HepG2 (cell line): ENCODE data around the gene SURF2. TPM values are rescaled to one million over a fixed set of nuclear protein-coding genes. Genes with fewer than 3 reads are reported as not detected.

ENCODE experiments used
- ATAC-seq: fragments of 200-7000 bp; cut with Tn5 transposase; 3 replicates; pipeline ENCODE4 v1.9.1; 2020; ENCODE audit warnings: mild to moderate bottlenecking, moderate library complexity
- BruUV-seq: library from RNA; stranded (reverse); fragments of 400-500 nt; replicated peaks from 2 replicates; lab custom pipeline; 2021; lab: Mats Ljungman, UMichigan
- CTCF ChIA-PET: fragments of 300-600 bp; formaldehyde crosslinking; extraction: SDS; loops from one replicate; lab custom pipeline; 2021; ENCODE audit warnings: low total read pairs, inconsistent platforms, low intra/inter-chr PET ratio; lab: Yijun Ruan, JAX
- POLR2A ChIA-PET: fragments of 350-600 bp; sonication (Branson Sonifier 250); formaldehyde crosslinking; loops from one replicate; lab custom pipeline; 2020; ENCODE audit warnings: antibody characterized with exemption, inconsistent platforms; lab: Yijun Ruan, JAX
- DNase-seq: peaks from one replicate; pipeline ENCODE4 v3.0.0-alpha.2; 2015; ENCODE audit warnings: low spot score
- FAIRE-seq: peaks from 3 replicates; lab custom pipeline; 2011; peaks lifted over from hg19 to GRCh38; lab: Jason Lieb, UNC
- H2AFZ ChIP-seq: one replicate; pipeline ENCODE4 v1.6.1; 2011; ENCODE audit warnings: low read length, inconsistent platforms
- H3K27ac ChIP-seq: fragments of 300-600 bp; 3 replicates; pipeline ENCODE4 v1.8.0; 2011; ENCODE audit warnings: mixed run types, mild to moderate bottlenecking, mixed read lengths, low read length, inconsistent platforms; ENCODE audit not compliant: insufficient read depth; ENCODE audit errors: extremely low read length
- H3K27me3 ChIP-seq, 2 experiments: fragments of 200-600 bp in 1 of 2; 2 replicates in 1 of 2; 3 replicates in 1 of 2; pipeline versions ENCODE4 v1.6.0 to v1.8.0; 2011; ENCODE audit warnings: low read length in 2 of 2, mild to moderate bottlenecking in 2 of 2, moderate library complexity in 2 of 2, inconsistent platforms in 1 of 2; ENCODE audit not compliant: insufficient read depth in 2 of 2, control insufficient read depth in 1 of 2
- H3K36me3 ChIP-seq, 2 experiments: fragments of 200-600 bp in 1 of 2; replicated peaks in 1 of 2; 2 replicates in 1 of 2; 3 replicates in 1 of 2; pipeline versions ENCODE4 v1.5.1 to v1.8.0; 2011; ENCODE audit warnings: low read length in 2 of 2, inconsistent platforms in 1 of 2; ENCODE audit not compliant: insufficient read depth in 2 of 2, control insufficient read depth in 1 of 2
- H3K4me1 ChIP-seq: 2 replicates; pipeline ENCODE4 v1.5.1; 2012; ENCODE audit warnings: low read length, inconsistent platforms; ENCODE audit not compliant: insufficient read depth
- H3K4me2 ChIP-seq: 2 replicates; pipeline ENCODE4 v1.6.0; 2011; ENCODE audit warnings: low read depth, low read length, inconsistent platforms
- H3K4me3 ChIP-seq, 3 experiments: fragments of 200-600 bp in 1 of 3; sonication (generic), shearing (Covaris generic) in 1 of 3; replicated peaks in 1 of 3; 2 replicates each; pipeline ENCODE4 v1.5.1; 2011 to 2016; ENCODE audit warnings: low read length in 3 of 3, inconsistent platforms in 2 of 3, low read depth in 2 of 3, mild to moderate bottlenecking in 2 of 3, control low read depth in 1 of 3, mixed read lengths in 1 of 3; ENCODE audit not compliant: insufficient read depth in 1 of 3
- H3K79me2 ChIP-seq: one replicate; pipeline ENCODE4 v1.6.1; 2011; ENCODE audit warnings: low read length, inconsistent platforms; ENCODE audit not compliant: insufficient read depth
- H3K9ac ChIP-seq: 2 replicates; pipeline ENCODE4 v1.6.0; 2011; ENCODE audit warnings: mild to moderate bottlenecking, low read depth, low read length, inconsistent platforms; ENCODE audit not compliant: insufficient read depth
- H3K9me3 ChIP-seq: 2 replicates; pipeline ENCODE4 v1.5.1; 2012; ENCODE audit warnings: mild to moderate bottlenecking, low read length
- H4K20me1 ChIP-seq: 2 replicates; pipeline ENCODE4 v1.6.0; 2011; ENCODE audit warnings: inconsistent platforms, mild to moderate bottlenecking, low read length, moderate library complexity; ENCODE audit not compliant: insufficient read depth
- AHDC1 ChIP-seq: sonication (generic); formaldehyde crosslinking; IDR thresholded peaks from 2 replicates; pipeline ENCODE4 v1.5.1; 2020; ENCODE audit warnings: mild to moderate bottlenecking, missing genetic modification reagents, borderline replicate concordance
- ERF ChIP-seq: IDR thresholded peaks from 2 replicates; pipeline ENCODE4 v1.6.1; 2018; ENCODE audit warnings: missing biosample characterization, missing genetic modification reagents
- HNRNPH1 ChIP-seq: fragments of 200-400 bp; formaldehyde crosslinking; optimal IDR thresholded peaks from 2 replicates; pipeline ENCODE3; 2017; ENCODE audit warnings: mild to moderate bottlenecking, low read depth, low read length
- KMT2A ChIP-seq: sonication (generic); formaldehyde crosslinking; IDR thresholded peaks from 2 replicates; pipeline ENCODE4 v1.4.0; 2020; ENCODE audit warnings: missing genetic modification reagents
- SMAD9 ChIP-seq: sonication (generic); formaldehyde crosslinking; IDR thresholded peaks from 2 replicates; pipeline ENCODE4 v1.5.1; 2020; ENCODE audit warnings: mild to moderate bottlenecking, missing genetic modification reagents
- TP53 ChIP-seq: sonication (generic); formaldehyde crosslinking; conservative IDR thresholded peaks from 2 replicates; pipeline ENCODE4 v1.4.0; 2020; ENCODE audit warnings: missing genetic modification reagents
- ZBTB42 ChIP-seq: sonication (generic); formaldehyde crosslinking; IDR thresholded peaks from 2 replicates; pipeline ENCODE4 v1.5.0; 2020; ENCODE audit warnings: mild to moderate bottlenecking, missing genetic modification reagents
- ZNF101 ChIP-seq: sonication (generic); formaldehyde crosslinking; IDR thresholded peaks from 2 replicates; pipeline ENCODE4 v1.4.0; 2020; ENCODE audit warnings: mild to moderate bottlenecking, low read depth, missing genetic modification reagents, borderline replicate concordance
- ZNF24 ChIP-seq: fragments of 450-650 bp; IDR thresholded peaks from 2 replicates; pipeline ENCODE4 v1.6.1; 2017; ENCODE audit warnings: antibody characterized with exemption, mild to moderate bottlenecking
- ZNF816 ChIP-seq: sonication (generic); formaldehyde crosslinking; IDR thresholded peaks from 2 replicates; pipeline ENCODE4 v1.8.0; 2022; ENCODE audit warnings: missing genetic modification reagents, mild to moderate bottlenecking, borderline replicate concordance
- WGBS: methylation state at CpG from one replicate; pipeline ENCODE4 v1.1.6; 2017; ENCODE audit warnings: low lambda C conversion rate; 5-methylcytosine and 5-hydroxymethylcytosine counted together
- in situ Hi-C: cut with HindIII; loops from 2 replicates; pipeline ENCODE4 v1.10.0; 2017; ENCODE audit warnings: low pct_unique_long_range_greater_than_20kb; ENCODE audit not compliant: extremely low pct_ligation_motif_present
- intact Hi-C: fragments of 100-400 bp; cut with micrococcal nuclease; formaldehyde crosslinking; loops from one replicate; pipeline ENCODE4 v1.10.0; 2022; ENCODE audit not compliant: unreplicated experiment
- polyA plus RNA-seq, 8 experiments: library from polyadenylated mRNA; depleted of rRNA in 3 of 8; stranded (reverse) in 7 of 8; unstranded in 1 of 8; fragments of >200 nt; fragmentation: Illumina TruSeq in 4 of 8; extraction: Trizol in 4 of 8; gene quantifications; 2 replicates each; pipeline versions ENCODE4 v1.2.1 to v1.2.3, GENCODE V29; 2011 to 2016; ENCODE audit warnings: low read depth in 4 of 8, missing spikeins in 1 of 8, mixed read lengths in 1 of 8; ENCODE audit not compliant: insufficient read depth in 1 of 8
- total RNA-seq, 5 experiments: library from RNA; depleted of rRNA; stranded (reverse); fragments of >200 nt; fragmentation: Illumina TruSeq; extraction: Trizol; gene quantifications; 2 replicates each; pipeline ENCODE4 v1.2.3, GENCODE V29; 2016; ENCODE audit warnings: low read depth in 1 of 5
- TF ChIP-seq, protein P1 (sequence below): sonication (generic); formaldehyde crosslinking; IDR thresholded peaks from 2 replicates; pipeline ENCODE4 v1.4.0; 2020; ENCODE audit warnings: mild to moderate bottlenecking, missing genetic modification reagents
- TF ChIP-seq, protein P2 (sequence below): sonication (generic); formaldehyde crosslinking; IDR thresholded peaks from 2 replicates; pipeline ENCODE4 v1.4.0; 2020; ENCODE audit warnings: mild to moderate bottlenecking, missing genetic modification reagents
- TF ChIP-seq, protein P3 (sequence below): sonication (generic); formaldehyde crosslinking; IDR thresholded peaks from 2 replicates; pipeline ENCODE4 v1.8.0; 2022; ENCODE audit warnings: missing genetic modification reagents, mild to moderate bottlenecking, borderline replicate concordance

The SURF2 gene
- total and polyA plus RNA-seq, 2 of the 13 experiments (the other 11 are each of a cell fraction or from before 2014, with no cell fraction given): 6.3 to 13.6 TPM

DNA sequence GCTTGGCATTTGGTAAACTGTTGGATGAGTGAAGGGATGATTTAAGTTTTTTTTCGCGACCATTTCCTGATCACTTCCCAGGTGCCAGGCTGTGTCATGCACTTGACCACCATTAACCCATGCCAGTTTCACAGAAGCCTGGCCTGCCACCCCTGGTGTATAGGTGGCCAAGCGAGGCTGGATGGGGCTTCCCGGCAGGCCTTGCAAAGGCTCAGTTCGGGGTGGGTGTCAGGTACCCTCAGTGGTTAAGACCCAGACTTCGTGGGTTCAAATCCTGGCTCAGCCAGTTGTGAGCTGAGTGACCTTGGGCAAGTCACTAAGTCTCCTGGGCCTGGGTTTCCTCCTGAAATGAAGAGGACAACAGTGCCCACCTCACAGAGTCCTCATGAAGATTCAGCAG lies 10.8 kb upstream of the SURF2 start:
- peaks cover 34% of the 10 kb centered on the region for H3K79me2 ChIP-seq
- H2AFZ ChIP-seq: no peak overlapping the region
- no peak overlapping the region; the same call in 1 of the 2 replicates for H3K4me2 ChIP-seq
- intact Hi-C loops (no loop called here), in situ Hi-C loops (no loop called here)
- no peak for FAIRE-seq
- POLR2A ChIA-PET: no interaction called here
- H3K4me3 ChIP-seq: no peak overlapping the region
- no peaks in the 10 kb centered on the region; a peak in 1 of 5 replicates for H3K27me3 ChIP-seq
- H3K4me1 ChIP-seq: peaks cover 29% of the 10 kb centered on the region
- peaks cover 7% of the 10 kb centered on the region for H4K20me1 ChIP-seq
- no peak overlapping the region for H3K27ac ChIP-seq
- no peak for ATAC-seq
- no TSS peak for BruUV-seq
- H3K36me3 ChIP-seq: peaks cover 13 to 64% of the 10 kb centered on the region in 2 experiments
- CTCF ChIA-PET: no interaction called here
- H3K9ac ChIP-seq: no peak overlapping the region
- no peaks in the 10 kb centered on the region for H3K9me3 ChIP-seq
- DNase-seq: no peak
- 94% methylated on average over 6 of the region's 6 CpGs for WGBS
- TF ChIP-seq ZBTB42 (CRISPR knock-in tag) (no peak), ZNF816 (no peak), TP53 (CRISPR knock-in tag) (no peak), AHDC1 (CRISPR knock-in tag) (no peak), ZNF101 (CRISPR knock-in tag) (no peak), ERF (no peak), ZNF24 (no peak), KMT2A (no peak), SMAD9 (CRISPR knock-in tag) (no peak), HNRNPH1 (no peak)
- TF ChIP-seq, protein P1, sequence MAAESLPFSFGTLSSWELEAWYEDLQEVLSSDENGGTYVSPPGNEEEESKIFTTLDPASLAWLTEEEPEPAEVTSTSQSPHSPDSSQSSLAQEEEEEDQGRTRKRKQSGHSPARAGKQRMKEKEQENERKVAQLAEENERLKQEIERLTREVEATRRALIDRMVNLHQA (CRISPR knock-in tag): no peak
- TF ChIP-seq, protein P2, sequence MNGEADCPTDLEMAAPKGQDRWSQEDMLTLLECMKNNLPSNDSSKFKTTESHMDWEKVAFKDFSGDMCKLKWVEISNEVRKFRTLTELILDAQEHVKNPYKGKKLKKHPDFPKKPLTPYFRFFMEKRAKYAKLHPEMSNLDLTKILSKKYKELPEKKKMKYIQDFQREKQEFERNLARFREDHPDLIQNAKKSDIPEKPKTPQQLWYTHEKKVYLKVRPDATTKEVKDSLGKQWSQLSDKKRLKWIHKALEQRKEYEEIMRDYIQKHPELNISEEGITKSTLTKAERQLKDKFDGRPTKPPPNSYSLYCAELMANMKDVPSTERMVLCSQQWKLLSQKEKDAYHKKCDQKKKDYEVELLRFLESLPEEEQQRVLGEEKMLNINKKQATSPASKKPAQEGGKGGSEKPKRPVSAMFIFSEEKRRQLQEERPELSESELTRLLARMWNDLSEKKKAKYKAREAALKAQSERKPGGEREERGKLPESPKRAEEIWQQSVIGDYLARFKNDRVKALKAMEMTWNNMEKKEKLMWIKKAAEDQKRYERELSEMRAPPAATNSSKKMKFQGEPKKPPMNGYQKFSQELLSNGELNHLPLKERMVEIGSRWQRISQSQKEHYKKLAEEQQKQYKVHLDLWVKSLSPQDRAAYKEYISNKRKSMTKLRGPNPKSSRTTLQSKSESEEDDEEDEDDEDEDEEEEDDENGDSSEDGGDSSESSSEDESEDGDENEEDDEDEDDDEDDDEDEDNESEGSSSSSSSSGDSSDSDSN: no peak
- TF ChIP-seq, protein P3, sequence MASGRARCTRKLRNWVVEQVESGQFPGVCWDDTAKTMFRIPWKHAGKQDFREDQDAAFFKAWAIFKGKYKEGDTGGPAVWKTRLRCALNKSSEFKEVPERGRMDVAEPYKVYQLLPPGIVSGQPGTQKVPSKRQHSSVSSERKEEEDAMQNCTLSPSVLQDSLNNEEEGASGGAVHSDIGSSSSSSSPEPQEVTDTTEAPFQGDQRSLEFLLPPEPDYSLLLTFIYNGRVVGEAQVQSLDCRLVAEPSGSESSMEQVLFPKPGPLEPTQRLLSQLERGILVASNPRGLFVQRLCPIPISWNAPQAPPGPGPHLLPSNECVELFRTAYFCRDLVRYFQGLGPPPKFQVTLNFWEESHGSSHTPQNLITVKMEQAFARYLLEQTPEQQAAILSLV (CRISPR knock-in tag): no peak
